Panc1 (cell line): ENCODE measurements around the gene ELMO1. TPM values are rescaled to one million over a fixed set of nuclear protein-coding genes. Genes with fewer than 3 reads are reported as not detected.

ENCODE experiments used
- ATAC-seq: fragments of 200-7000 bp; cut with Tn5 transposase; 2 replicates; pipeline ENCODE4 v1.9.1; 2020; ENCODE audit warnings: mild to moderate bottlenecking, moderate library complexity
- BruUV-seq: library from RNA; stranded (reverse); fragments of 400-500 nt; replicated peaks from 2 replicates; lab custom pipeline; 2021; lab: Mats Ljungman, UMichigan
- CTCF ChIA-PET: fragments of 300-600 bp; sonication (Branson Sonifier 250); formaldehyde crosslinking; loops from one replicate; lab custom pipeline; 2022; ENCODE audit warnings: antibody characterized with exemption; lab: Charles Lee
- POLR2A ChIA-PET: fragments of 300-600 bp; sonication (Branson Sonifier 250); formaldehyde crosslinking; loops from one replicate; lab custom pipeline; 2022; ENCODE audit warnings: antibody characterized with exemption; lab: Charles Lee
- DNase-seq: peaks from one replicate; pipeline ENCODE4 v3.0.0-alpha.2; 2010; ENCODE audit warnings: low read depth, low spot score
- H3K27ac ChIP-seq: 2 replicates; pipeline ENCODE4 v1.5.1; 2011; ENCODE audit warnings: mild to moderate bottlenecking, low read length, inconsistent platforms
- H3K27me3 ChIP-seq: fragments of 200-500 bp; sonication (Bioruptor generic); 2 replicates; pipeline ENCODE4 v1.6.0; 2014; ENCODE audit warnings: low read length, inconsistent platforms; ENCODE audit not compliant: control insufficient read depth, insufficient read depth
- H3K36me3 ChIP-seq: fragments of 200-500 bp; sonication (Bioruptor generic); 2 replicates; pipeline ENCODE4 v1.5.1; 2014; ENCODE audit warnings: inconsistent platforms, mild to moderate bottlenecking, low read length, moderate library complexity; ENCODE audit not compliant: control insufficient read depth, insufficient read depth
- H3K4me1 ChIP-seq: 2 replicates; pipeline ENCODE4 v1.5.1; 2011; ENCODE audit warnings: inconsistent platforms, mild to moderate bottlenecking, low read length, moderate library complexity; ENCODE audit not compliant: control insufficient read depth, insufficient read depth
- H3K4me3 ChIP-seq, 2 experiments: 2 replicates each; pipeline ENCODE4 v1.5.1; 2011 to 2012; ENCODE audit warnings: low read depth in 2 of 2, low read length in 2 of 2, mild to moderate bottlenecking in 2 of 2, inconsistent platforms in 1 of 2, moderate library complexity in 1 of 2
- H3K9me3 ChIP-seq: fragments of 200-500 bp; sonication (Bioruptor generic); 2 replicates; pipeline ENCODE4 v1.5.1; 2014; ENCODE audit warnings: low read depth, mild to moderate bottlenecking, inconsistent platforms, low read length, moderate library complexity; ENCODE audit not compliant: control insufficient read depth, insufficient read depth
- POLR2AphosphoS5 ChIP-seq: IDR thresholded peaks from 2 replicates; pipeline ENCODE4 v1.6.1; 2012; ENCODE audit warnings: mild to moderate bottlenecking, low read depth, low read length, moderate library complexity
- REST ChIP-seq, 2 experiments: IDR thresholded peaks; 2 replicates each; pipeline ENCODE4 v1.6.1; 2011 to 2012; ENCODE audit warnings: low read depth in 2 of 2, control low read depth in 1 of 2, low read length in 1 of 2, mild to moderate bottlenecking in 1 of 2, moderate library complexity in 1 of 2; ENCODE audit not compliant: insufficient read depth in 1 of 2
- SIN3A ChIP-seq: IDR thresholded peaks from 2 replicates; pipeline ENCODE4 v1.6.1; 2012; ENCODE audit warnings: low read depth, mild to moderate bottlenecking, low read length, moderate library complexity, borderline replicate concordance; ENCODE audit not compliant: insufficient read depth
- TCF7L2 ChIP-seq: IDR thresholded peaks from 2 replicates; pipeline ENCODE4 v1.6.1; 2011; ENCODE audit warnings: mild to moderate bottlenecking, low read depth, low read length, inconsistent platforms
- in situ Hi-C: cut with HindIII; loops from 2 replicates; pipeline ENCODE4 v1.10.0; 2016; ENCODE audit warnings: low sequenced_read_pairs, low pct_unique_long_range_greater_than_20kb
- intact Hi-C: fragments of 100-400 bp; cut with micrococcal nuclease; formaldehyde crosslinking; loops from one replicate; pipeline ENCODE4 v1.10.0; 2022; ENCODE audit not compliant: unreplicated experiment
- total RNA-seq: library from RNA; stranded (reverse); gene quantifications from one replicate; pipeline ENCODE4 v1.2.1, GENCODE V29; 2021; ENCODE audit not compliant: unreplicated experiment
- TF ChIP-seq, protein P1 (sequence below): fragments of 450-650 bp; IDR thresholded peaks from 2 replicates; pipeline ENCODE4 v1.5.1; 2017; ENCODE audit warnings: mild to moderate bottlenecking

Gene ELMO1
- total RNA-seq, 1 experiment from 2014 or later = 0.80 TPM

DNA sequence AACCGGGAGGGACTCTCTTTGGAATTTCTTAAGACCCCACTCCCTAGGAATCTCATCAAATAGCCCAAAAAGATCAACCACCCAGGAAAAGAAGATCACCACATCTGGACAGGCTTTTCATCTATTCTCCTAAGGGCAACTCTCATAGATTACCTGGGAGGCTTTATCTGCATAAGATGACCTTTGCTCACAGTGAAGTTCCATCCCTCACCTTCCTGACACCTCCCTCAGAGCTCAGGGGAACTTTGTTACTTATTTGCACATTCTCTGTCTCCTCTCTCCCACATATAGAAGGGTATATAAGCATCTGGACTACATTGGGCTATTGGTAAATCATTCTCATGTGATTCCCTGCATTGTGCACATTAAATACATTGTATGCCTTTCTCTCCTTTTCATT is 80.1 kb downstream of the ELMO1 start:
- no peak for ATAC-seq
- no peak overlapping the region for H3K4me3 ChIP-seq
- H3K27ac ChIP-seq = no peak overlapping the region
- no peak for DNase-seq
- CTCF ChIA-PET = no interaction called here
- no TSS peak for BruUV-seq
- H3K9me3 ChIP-seq = no peaks in the 10 kb centered on the region
- POLR2A ChIA-PET = no interaction called here
- TF ChIP-seq SIN3A (no peak), POLR2AphosphoS5 (no peak)
- in situ Hi-C loops = no loop called here
- H3K36me3 ChIP-seq = no peaks in the 10 kb centered on the region
- peaks cover 26% of the 10 kb centered on the region for H3K27me3 ChIP-seq
- intact Hi-C loops = no loop called here
- H3K4me1 ChIP-seq = no peaks in the 10 kb centered on the region

DNA sequence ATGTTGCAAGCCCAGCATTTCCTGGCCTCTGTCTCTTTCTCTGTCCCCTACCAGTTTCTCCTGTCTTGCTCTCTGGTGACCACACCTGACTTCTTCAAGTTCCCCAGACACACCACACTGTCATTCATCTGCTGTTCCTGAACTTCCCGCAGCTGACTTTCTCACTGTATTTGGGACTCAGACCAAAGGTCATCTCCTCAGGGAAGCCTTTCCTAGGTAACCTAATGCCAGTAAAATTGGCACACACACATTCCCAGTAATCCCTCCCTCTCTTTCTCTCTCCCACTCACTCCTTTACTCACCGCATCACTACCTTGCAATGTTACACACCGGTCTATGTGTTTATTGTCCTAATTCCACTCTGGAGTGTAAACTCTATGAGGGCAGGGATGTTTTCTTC is 81.7 kb downstream of the ELMO1 start:
- no peak for ATAC-seq
- DNase-seq = no peak
- POLR2A ChIA-PET = no interaction called here
- Histone ChIP-seq H3K36me3 (no peaks in the 10 kb centered on the region), H3K4me3 (no peak overlapping the region), H3K9me3 (no peaks in the 10 kb centered on the region), H3K27me3 (peaks cover 26% of the 10 kb centered on the region), H3K4me1 (no peaks in the 10 kb centered on the region), H3K27ac (no peak overlapping the region)
- CTCF ChIA-PET = no interaction called here
- in situ Hi-C loops (no loop called here), intact Hi-C loops (no loop called here)
- BruUV-seq = no TSS peak
- TF ChIP-seq, protein P1, sequence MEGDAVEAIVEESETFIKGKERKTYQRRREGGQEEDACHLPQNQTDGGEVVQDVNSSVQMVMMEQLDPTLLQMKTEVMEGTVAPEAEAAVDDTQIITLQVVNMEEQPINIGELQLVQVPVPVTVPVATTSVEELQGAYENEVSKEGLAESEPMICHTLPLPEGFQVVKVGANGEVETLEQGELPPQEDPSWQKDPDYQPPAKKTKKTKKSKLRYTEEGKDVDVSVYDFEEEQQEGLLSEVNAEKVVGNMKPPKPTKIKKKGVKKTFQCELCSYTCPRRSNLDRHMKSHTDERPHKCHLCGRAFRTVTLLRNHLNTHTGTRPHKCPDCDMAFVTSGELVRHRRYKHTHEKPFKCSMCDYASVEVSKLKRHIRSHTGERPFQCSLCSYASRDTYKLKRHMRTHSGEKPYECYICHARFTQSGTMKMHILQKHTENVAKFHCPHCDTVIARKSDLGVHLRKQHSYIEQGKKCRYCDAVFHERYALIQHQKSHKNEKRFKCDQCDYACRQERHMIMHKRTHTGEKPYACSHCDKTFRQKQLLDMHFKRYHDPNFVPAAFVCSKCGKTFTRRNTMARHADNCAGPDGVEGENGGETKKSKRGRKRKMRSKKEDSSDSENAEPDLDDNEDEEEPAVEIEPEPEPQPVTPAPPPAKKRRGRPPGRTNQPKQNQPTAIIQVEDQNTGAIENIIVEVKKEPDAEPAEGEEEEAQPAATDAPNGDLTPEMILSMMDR = no peak
- TF ChIP-seq SIN3A = no peak
- TF ChIP-seq REST (IDR thresholded peaks at IDR 0.05; ENCODE audit: insufficient read depth in 1 of 2, low read depth in 2 of 2, low read length in 1 of 2) = no peak

DNA sequence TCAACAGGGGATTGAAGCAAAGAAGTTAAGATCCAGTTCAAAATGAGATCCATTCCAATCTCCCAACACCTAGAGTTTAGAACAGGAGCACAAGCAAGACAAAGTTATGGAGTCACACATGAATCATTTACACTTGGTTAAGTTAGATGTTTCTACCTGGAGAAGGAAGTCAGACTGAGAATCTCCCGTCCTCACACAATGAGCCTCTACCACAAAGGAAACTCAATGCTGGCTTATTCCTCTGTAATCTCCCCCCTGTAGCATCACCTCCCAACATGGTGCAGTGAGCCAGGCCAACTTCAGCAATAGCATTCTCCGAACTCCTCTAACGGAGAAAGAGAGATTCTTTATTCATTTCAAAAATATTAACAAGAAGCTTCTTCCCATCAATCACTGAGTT is 82.2 kb downstream of the ELMO1 start:
- ATAC-seq (no peak), DNase-seq (no peak)
- Histone ChIP-seq H3K9me3 (no peaks in the 10 kb centered on the region), H3K4me3 (no peak overlapping the region), H3K27me3 (peaks cover 26% of the 10 kb centered on the region), H3K36me3 (no peaks in the 10 kb centered on the region), H3K27ac (no peak overlapping the region), H3K4me1 (no peaks in the 10 kb centered on the region)
- ChIA-PET POLR2A (no interaction called here), CTCF (no interaction called here)
- no peak for TF ChIP-seq POLR2AphosphoS5
- TF ChIP-seq TCF7L2 = no peak
- TF ChIP-seq REST (IDR thresholded peaks at IDR 0.05; ENCODE audit: insufficient read depth in 1 of 2, low read depth in 2 of 2, low read length in 1 of 2) = no peak
- TF ChIP-seq, protein P1 = no peak
- TF ChIP-seq SIN3A = no peak
- no TSS peak for BruUV-seq
- intact Hi-C loops = no loop called here
- in situ Hi-C loops = no loop called here
